ENCODE data around the gene TNIK.

GRCh38 chr3:171260466-171260865 is 199.7 kb downstream of the TNIK start:
- TF ChIP-seq CTCF (IDR thresholded peaks at IDR 0.05) (no peak), ZFX (IDR thresholded peaks at IDR 0.05; ENCODE audit: borderline replicate concordance) (no peak)
